EH (cell line): ENCODE measurements around the gene IL17B.

Experiments used
- DNase-seq: peaks from one replicate; pipeline ENCODE4 v3.0.0-alpha.2; 2015; ENCODE audit warnings: low read depth

IL17B gene

GRCh38 chr5:149415066-149415967 lies 36.2 kb upstream of the IL17B start:
- peak; percentile 69 for DNase-seq

GRCh38 chr5:149414405-149415065 lies 35.4 kb upstream of the IL17B start:
- DNase-seq: peak; percentile 76

- DNase-seq: peak; percentile 50
These were observed 34.6 kb upstream of the IL17B start for GRCh38 chr5:149413477-149414210.

- DNase-seq: peak; percentile 67
These were observed 33.8 kb upstream of the IL17B start for GRCh38 chr5:149412783-149413476.

- peak; percentile 45 for DNase-seq
These were observed 32.8 kb upstream of the IL17B start for GRCh38 chr5:149411738-149412519.

GRCh38 chr5:149410721-149411432 lies 31.8 kb upstream of the IL17B start:
- peak; percentile 55 for DNase-seq

- DNase-seq: peak; percentile 35
These were observed 31.0 kb upstream of the IL17B start for GRCh38 chr5:149410071-149410470.

- peak; percentile 63 for DNase-seq
These were observed 30.3 kb upstream of the IL17B start for GRCh38 chr5:149409268-149409948.

- peak; percentile 46 for DNase-seq
These were observed 29.4 kb upstream of the IL17B start for GRCh38 chr5:149408252-149409099.

GRCh38 chr5:149407323-149408251 lies 28.5 kb upstream of the IL17B start:
- DNase-seq: peak; percentile 58

GRCh38 chr5:149406979-149407306 lies 27.9 kb upstream of the IL17B start:
- no peak for DNase-seq

GRCh38 chr5:149406203-149406978 lies 27.3 kb upstream of the IL17B start:
- DNase-seq: peak; percentile 100

GRCh38 chr5:149405550-149406202 lies 26.6 kb upstream of the IL17B start:
- peak; percentile 78 for DNase-seq

- DNase-seq: peak; percentile 94
These were observed 25.9 kb upstream of the IL17B start for GRCh38 chr5:149404746-149405549.

- peak; percentile 98 for DNase-seq
These were observed 25.0 kb upstream of the IL17B start for GRCh38 chr5:149403923-149404745.
